ENCODE results near the gene CRTC2.

Gene CRTC2

DNA sequence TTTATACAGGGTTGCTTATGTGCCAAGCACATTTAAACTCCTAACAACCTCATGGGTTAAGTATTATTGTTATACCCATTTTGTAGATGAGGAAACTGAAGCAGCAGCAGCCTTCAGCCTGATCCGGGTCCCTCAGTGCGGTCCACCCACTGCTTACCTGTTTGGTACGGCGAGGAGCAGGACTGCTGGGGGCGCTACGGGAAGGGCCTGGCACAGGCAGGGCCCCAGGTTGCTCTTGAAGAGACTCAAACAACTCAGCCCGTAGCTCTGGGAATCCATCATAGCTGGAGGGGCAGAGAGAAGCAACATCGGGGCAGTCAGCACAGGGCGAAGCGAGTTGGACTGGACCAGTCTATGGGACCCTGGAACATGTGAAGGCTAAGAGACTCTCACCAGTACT lies 21.1 kb downstream of the CRTC2 start:
- Histone ChIP-seq H4K20me1 (ENCODE audit: insufficient read depth, low read length) (no peaks in the 10 kb centered on the region), H3K27me3 (ENCODE audit: insufficient read depth, low read length) (no peaks in the 10 kb centered on the region), H3K79me2 (ENCODE audit: insufficient read depth, low read length) (no peaks in the 10 kb centered on the region), H3K9me3 (ENCODE audit: low read length) (no peaks in the 10 kb centered on the region), H3K9ac (ENCODE audit: low read length) (no peak overlapping the region), H3F3A (ENCODE audit: insufficient read depth, low read length) (no peaks in the 10 kb centered on the region), H3K36me3 (ENCODE audit: insufficient read depth, low read length) (peaks cover 91% of the 10 kb centered on the region), H3K4me1 (ENCODE audit: insufficient read depth, low read length, severe bottlenecking) (no peaks in the 10 kb centered on the region), H3K27ac (ENCODE audit: low read depth, low read length, poor library complexity, severe bottlenecking) (no peak overlapping the region), H3K4me2 (ENCODE audit: low read length) (no peak overlapping the region), H2AFZ (ENCODE audit: low read length) (no peak overlapping the region), H3K4me3 (ENCODE audit: low read depth, low read length, poor library complexity, severe bottlenecking) (no peak overlapping the region), H3K9me2 (ENCODE audit: low read depth, low read length) (no peaks in the 10 kb centered on the region)
- TF ChIP-seq, protein P1, sequence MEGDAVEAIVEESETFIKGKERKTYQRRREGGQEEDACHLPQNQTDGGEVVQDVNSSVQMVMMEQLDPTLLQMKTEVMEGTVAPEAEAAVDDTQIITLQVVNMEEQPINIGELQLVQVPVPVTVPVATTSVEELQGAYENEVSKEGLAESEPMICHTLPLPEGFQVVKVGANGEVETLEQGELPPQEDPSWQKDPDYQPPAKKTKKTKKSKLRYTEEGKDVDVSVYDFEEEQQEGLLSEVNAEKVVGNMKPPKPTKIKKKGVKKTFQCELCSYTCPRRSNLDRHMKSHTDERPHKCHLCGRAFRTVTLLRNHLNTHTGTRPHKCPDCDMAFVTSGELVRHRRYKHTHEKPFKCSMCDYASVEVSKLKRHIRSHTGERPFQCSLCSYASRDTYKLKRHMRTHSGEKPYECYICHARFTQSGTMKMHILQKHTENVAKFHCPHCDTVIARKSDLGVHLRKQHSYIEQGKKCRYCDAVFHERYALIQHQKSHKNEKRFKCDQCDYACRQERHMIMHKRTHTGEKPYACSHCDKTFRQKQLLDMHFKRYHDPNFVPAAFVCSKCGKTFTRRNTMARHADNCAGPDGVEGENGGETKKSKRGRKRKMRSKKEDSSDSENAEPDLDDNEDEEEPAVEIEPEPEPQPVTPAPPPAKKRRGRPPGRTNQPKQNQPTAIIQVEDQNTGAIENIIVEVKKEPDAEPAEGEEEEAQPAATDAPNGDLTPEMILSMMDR (IDR thresholded peaks at IDR 0.05; ENCODE audit: low read length) = no peak
- TF ChIP-seq EZH2 (IDR thresholded peaks at IDR 0.05; ENCODE audit: borderline replicate concordance, low read length) = no peak

DNA sequence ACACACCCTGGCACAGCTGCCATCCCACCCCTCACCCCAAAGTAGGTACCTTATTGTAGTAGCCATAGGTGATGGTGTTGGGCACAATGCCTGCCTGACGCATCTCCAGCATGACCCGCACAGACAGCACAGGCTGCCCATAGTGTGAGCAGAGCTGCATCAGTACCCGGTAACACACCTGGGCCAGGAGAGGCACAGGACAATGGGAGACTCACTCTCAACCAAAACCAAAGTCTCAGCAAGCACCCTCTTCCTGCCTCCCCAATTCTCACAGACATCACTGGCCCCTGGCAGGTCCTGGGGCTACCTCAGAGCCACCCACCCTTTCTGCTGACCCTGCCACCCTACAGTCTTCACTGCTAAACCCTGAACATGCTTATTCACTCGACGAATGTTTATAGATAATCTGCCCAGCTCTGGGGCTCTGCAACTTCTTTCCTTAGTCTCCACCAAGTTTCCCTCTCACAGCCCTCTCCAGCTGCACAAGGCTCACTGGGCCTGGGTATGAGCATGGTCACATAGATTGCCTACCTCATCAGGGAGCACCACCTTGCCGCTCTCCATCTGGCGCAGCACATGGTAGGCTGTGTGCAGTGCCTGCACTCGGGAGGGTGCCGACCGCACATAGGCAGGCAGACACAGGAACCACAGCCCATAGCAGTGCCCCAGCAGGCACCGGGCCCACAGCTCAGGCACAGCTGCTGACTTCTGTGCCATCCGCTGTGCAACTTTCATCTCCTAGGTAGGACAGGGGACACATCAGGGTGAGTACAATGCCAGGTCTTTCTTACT lies 22.2 kb downstream of the CRTC2 start:
- Histone ChIP-seq H3K27ac (ENCODE audit: low read depth, low read length, poor library complexity, severe bottlenecking) (no peak overlapping the region), H3K36me3 (ENCODE audit: insufficient read depth, low read length) (peaks cover 87% of the 10 kb centered on the region), H2AFZ (ENCODE audit: low read length) (no peak overlapping the region), H3K9ac (ENCODE audit: low read length) (no peak overlapping the region), H3K9me3 (ENCODE audit: low read length) (no peaks in the 10 kb centered on the region), H3K4me2 (ENCODE audit: low read length) (no peak overlapping the region), H4K20me1 (ENCODE audit: insufficient read depth, low read length) (no peaks in the 10 kb centered on the region), H3K4me3 (ENCODE audit: low read depth, low read length, poor library complexity, severe bottlenecking) (no peak overlapping the region), H3K27me3 (ENCODE audit: insufficient read depth, low read length) (no peaks in the 10 kb centered on the region), H3K79me2 (ENCODE audit: insufficient read depth, low read length) (no peaks in the 10 kb centered on the region), H3K9me2 (ENCODE audit: low read depth, low read length) (no peaks in the 10 kb centered on the region), H3F3A (ENCODE audit: insufficient read depth, low read length) (no peaks in the 10 kb centered on the region), H3K4me1 (ENCODE audit: insufficient read depth, low read length, severe bottlenecking) (no peaks in the 10 kb centered on the region)
- TF ChIP-seq EZH2 (IDR thresholded peaks at IDR 0.05; ENCODE audit: borderline replicate concordance, low read length) = no peak
- TF ChIP-seq, protein P1 (IDR thresholded peaks at IDR 0.05; ENCODE audit: low read length) = no peak

DNA sequence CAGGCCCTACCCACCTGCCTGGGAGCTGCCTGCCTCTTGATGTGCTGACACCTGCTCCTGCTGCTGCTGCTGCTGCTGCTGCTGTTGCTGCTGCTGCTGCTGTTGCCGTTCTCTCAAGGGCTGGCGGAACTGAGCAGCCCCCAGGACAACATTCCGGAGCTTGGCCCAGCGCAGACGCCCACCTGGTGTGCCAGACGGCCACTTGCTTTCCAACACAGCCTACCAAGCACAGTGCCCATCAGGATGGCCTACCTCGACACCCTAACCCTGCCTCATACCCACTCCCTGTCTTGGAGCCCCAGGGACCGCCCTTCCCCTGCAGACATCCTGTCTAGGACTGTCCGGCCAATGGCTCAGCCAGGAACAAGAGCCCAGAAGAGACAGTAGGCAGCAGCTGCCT lies 23.7 kb downstream of the CRTC2 start:
- no peaks in the 10 kb centered on the region for H3K9me2 ChIP-seq (ENCODE audit: low read depth, low read length)
- H3K4me2 ChIP-seq (ENCODE audit: low read length) = no peak overlapping the region
- H3F3A ChIP-seq (ENCODE audit: insufficient read depth, low read length) = no peaks in the 10 kb centered on the region
- no peak overlapping the region for H2AFZ ChIP-seq (ENCODE audit: low read length)
- H4K20me1 ChIP-seq (ENCODE audit: insufficient read depth, low read length) = no peaks in the 10 kb centered on the region
- H3K4me3 ChIP-seq (ENCODE audit: low read depth, low read length, poor library complexity, severe bottlenecking) = no peak overlapping the region
- no peaks in the 10 kb centered on the region for H3K79me2 ChIP-seq (ENCODE audit: insufficient read depth, low read length)
- H3K4me1 ChIP-seq (ENCODE audit: insufficient read depth, low read length, severe bottlenecking) = no peaks in the 10 kb centered on the region
- H3K36me3 ChIP-seq (ENCODE audit: insufficient read depth, low read length) = peaks cover 85% of the 10 kb centered on the region
- H3K27ac ChIP-seq (ENCODE audit: low read depth, low read length, poor library complexity, severe bottlenecking) = no peak overlapping the region
- H3K9ac ChIP-seq (ENCODE audit: low read length) = no peak overlapping the region
- no peaks in the 10 kb centered on the region for H3K9me3 ChIP-seq (ENCODE audit: low read length)
- TF ChIP-seq EZH2 (IDR thresholded peaks at IDR 0.05; ENCODE audit: borderline replicate concordance, low read length) = no peak
- TF ChIP-seq, protein P1 (IDR thresholded peaks at IDR 0.05; ENCODE audit: low read length) = no peak
- no peaks in the 10 kb centered on the region for H3K27me3 ChIP-seq (ENCODE audit: insufficient read depth, low read length)
